GM19099 (cell line): Measurements from ENCODE around the gene SLC9A3.

Source experiments
- POLR2A ChIP-seq: IDR thresholded peaks from 3 replicates; pipeline ENCODE4 v1.6.1; 2011; ENCODE audit warnings: low read depth; ENCODE audit not compliant: insufficient read length; ENCODE audit errors: extremely low read depth

The SLC9A3 gene

DNA sequence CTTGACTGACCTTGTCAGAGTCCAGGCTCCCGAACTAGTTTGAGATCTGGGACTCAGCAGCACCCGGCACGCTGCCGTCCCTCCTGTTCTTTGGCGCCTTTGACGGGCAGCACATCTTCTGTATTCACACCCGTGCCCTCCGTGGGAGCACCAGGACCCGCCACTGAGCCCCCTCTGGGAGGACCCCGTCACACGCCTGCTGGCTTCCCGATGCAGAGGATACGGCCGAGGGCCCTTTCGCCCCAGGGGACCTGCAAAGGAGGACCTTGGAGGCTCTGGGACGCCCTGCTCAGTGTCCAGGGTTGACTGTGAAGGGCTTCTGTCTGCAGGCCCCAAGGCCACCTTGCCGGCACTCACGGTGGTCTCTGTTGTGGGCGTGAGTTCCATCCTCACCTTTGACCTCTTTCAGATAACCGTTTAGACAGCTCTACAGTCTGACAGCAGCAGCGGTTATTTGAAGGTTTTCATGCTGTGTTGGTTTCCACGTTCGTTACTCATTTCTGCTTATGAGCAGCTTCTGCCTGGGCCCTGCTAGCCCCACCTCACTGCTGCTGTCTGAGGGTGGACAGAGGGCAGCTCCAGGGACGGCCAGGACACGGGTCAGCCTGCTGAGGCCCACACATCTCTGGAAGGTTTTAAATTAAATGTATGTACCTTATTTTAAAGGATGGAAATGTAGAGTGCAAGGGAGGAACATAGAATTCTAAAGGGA, 93.9 kb downstream of the SLC9A3 start:
- no peak for TF ChIP-seq POLR2A

DNA sequence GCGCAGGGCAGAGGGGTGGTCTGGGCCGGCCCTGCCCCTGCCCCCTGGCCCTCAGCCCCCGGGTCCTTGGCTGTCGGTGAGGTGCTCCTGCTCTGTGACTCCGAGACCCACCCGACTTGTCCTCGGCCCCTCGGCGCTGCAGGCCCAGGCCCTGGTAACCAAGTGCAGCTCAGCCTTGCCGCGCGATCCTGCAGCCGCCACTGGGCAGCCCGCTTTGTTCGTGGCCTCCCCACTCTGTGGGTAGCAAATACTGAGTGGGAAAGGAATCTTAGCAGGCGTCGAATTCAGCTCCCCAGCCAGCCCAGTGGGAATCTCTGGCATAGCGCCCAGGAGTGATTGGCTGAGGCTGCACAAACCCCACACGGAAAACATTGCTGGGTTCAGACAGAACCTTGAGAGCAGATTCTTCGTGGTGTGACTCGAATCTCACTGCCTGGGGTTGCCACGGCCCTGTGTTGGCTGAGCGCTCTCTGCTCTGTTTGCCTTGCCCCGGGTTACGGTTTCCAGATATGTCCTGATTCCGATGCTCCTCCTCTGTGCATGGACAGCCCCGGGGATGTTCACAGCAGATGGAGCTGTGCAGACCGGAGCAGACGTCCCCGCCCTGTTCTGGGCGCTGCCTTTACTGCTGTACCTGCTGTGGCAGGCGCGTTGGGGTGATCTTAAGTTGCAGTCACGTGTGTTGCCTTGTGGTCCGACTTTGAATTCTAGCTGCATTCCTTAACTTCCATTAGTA, 94.6 kb downstream of the SLC9A3 start:
- TF ChIP-seq POLR2A, result no peak

- no peak for TF ChIP-seq POLR2A
Measured at GRCh38 chr5:428754-429452, 95.3 kb downstream of the SLC9A3 start.

GRCh38 chr5:428219-428618, 96.0 kb downstream of the SLC9A3 start:
- TF ChIP-seq POLR2A, result no peak

DNA sequence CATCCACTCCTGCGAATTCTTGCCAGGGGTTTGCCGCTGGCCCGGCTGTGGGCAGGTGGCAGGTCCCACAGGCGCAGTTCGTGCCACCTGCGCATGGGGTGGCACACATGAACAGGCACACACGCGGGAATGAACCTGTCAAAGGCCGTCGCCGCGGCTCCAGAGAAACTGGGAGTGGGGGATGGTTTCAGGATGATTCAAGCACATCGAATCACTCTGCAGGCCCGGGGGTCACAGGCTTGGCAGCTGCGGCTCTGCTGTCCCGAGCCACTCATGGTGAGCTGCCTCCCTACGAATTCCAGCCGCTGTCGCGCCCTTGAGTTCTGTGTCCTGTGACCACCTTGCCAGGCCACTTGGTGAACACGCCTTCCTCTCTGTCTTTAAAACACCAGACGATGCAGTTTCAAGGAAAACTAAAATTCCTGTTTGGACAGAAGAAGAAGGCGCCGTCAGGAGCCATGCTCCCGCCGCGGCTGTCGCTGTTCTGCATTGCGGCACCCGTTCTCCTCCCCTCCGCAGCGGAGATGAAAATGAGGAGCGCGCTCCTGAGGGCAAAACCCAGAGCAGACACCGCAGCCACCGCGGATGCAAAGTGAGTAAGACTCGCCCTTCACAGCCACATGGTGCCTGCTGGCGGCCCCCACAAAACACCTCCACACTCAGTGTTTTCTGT, 96.7 kb downstream of the SLC9A3 start:
- TF ChIP-seq POLR2A, result no peak

- TF ChIP-seq POLR2A, result no peak
Measured at GRCh38 chr5:426392-426976, 97.8 kb downstream of the SLC9A3 start.

GRCh38 chr5:425714-426113, 98.5 kb downstream of the SLC9A3 start:
- no peak for TF ChIP-seq POLR2A

DNA sequence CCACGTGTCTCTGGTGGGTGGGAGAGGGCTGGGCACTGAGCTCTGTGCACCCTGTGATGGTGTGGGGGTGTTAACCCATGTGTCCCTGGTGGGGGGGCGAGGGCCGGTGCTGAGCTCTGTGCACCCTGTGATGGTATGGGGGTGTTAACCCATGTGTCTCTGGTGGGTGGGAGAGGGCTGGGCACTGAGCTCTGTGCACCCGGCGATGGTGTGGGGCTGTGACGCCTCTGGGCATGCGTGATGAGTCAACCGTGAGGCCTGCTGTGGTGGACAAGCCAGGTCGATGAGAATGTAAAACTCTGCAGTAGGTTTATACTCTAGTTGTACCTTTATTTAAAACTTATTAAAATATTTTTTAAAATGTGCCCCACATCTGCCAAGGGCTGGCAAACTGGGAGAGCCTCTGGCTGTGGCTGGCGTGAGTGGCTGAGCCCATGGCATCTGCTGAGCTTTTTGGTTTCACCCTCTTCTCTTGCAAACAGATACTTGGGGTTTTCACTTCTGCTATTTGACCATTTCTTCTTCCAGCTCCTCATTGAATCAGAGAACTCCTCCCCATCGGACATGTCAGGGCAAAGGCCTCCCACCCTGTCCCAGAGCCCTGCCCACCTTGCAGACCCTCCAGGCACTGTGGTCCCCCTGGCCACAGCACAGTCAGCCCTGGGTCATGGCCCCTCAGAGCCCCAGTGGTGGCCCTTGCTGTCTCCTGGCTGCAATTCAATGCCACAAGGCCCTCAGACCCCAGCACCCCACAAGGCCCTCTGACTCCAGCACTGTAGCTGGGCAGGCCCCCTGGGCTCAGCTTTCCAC, 99.7 kb downstream of the SLC9A3 start:
- TF ChIP-seq POLR2A, result peak; percentile 27

DNA sequence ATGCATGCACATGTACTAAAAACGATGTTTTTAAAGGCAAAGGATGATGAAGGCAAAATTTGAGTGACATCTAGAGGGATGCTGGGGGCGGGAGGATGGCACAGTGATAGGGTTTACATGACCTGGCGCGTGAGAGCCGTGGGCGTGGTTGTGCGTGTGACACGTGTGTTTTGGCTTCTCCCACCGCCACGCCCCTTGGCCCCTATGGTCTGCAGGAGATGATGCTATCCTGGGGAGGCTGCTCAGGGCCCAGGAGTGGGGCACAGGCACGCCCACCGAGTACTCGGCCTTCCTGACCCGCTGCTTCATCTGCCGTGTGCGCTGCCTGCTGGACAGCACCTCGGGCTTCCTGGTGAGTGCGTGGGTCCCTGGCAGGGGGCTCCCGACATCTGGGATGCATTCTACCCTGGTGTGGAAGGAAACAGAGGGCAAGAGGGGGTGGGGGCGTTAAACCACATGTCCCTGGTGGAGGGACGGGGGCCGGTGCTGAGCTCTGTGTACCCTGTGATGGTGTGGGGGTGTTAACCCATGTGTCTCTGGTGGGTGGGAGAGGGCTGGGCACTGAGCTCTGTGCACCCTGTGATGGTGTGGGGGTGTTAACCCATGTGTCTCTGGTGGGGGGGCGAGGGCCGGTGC, 100.5 kb downstream of the SLC9A3 start:
- TF ChIP-seq POLR2A, result no peak

DNA sequence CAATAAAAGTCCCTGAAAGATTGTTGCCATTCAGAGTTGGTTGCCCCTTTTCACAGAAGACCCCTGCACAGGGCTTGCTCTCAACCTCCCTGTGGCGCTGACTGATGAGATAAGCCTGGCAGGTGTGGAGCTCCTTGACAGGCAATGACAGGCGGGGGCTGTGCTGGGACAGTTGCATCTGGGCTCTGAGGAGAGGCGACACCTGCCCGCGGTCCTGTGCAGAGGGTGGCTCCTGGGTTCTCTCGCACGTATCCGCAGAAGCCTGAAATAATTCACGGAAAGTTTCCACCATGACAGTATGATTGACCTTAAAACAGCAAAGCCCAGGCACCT, 101.0 kb downstream of the SLC9A3 start:
- TF ChIP-seq POLR2A, result no peak

- TF ChIP-seq POLR2A, result no peak
Measured at GRCh38 chr5:422323-423232, 101.7 kb downstream of the SLC9A3 start.

DNA sequence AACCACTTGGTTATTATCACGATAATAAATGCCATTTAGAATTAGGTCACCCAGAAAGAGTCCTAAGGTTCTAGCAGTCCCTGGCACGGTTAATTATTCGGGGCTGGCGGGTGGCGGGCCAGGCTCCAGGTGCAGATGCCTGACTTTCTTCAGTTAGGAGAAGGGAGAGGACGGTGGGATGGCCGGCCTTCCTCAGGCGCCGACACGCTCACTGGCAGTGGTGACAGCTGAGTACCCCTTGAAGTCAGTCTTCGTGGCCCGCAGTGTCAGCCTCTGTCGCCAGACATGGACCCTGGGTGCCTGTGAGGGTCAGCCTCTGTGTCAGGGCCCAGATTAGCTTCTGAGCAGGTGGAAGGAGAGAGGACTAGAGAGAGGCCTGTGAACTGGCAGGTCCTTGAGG, 102.3 kb downstream of the SLC9A3 start:
- TF ChIP-seq POLR2A, result no peak

- TF ChIP-seq POLR2A, result no peak
Measured at GRCh38 chr5:421287-421880, 102.9 kb downstream of the SLC9A3 start.
